MM.1S (cell line): Measurements from ENCODE around the gene CCDC87.

Experiments used
- DNase-seq: peaks from one replicate; pipeline ENCODE4 v3.0.0-alpha.2; 2015
- H2AFZ ChIP-seq: fragments of 300-600 bp; sonication (generic); 2 replicates; pipeline ENCODE4 v1.6.0; 2016; ENCODE audit warnings: antibody characterized with exemption, low read length
- H3F3A ChIP-seq: fragments of 300-600 bp; sonication (generic); 2 replicates; pipeline ENCODE4 v1.6.1; 2016; ENCODE audit warnings: mild to moderate bottlenecking, antibody characterized with exemption, low read length, moderate library complexity, mixed read lengths; ENCODE audit not compliant: insufficient read depth
- H3K27ac ChIP-seq: fragments of 300-600 bp; sonication (generic); 2 replicates; pipeline ENCODE4 v1.5.1; 2016; ENCODE audit warnings: mild to moderate bottlenecking, low read length
- H3K27me3 ChIP-seq: fragments of 300-600 bp; sonication (generic); replicated peaks from 2 replicates; pipeline ENCODE4 v1.6.0; 2016; ENCODE audit warnings: low read length; ENCODE audit not compliant: insufficient read depth
- H3K36me3 ChIP-seq: fragments of 300-600 bp; sonication (generic); replicated peaks from 2 replicates; pipeline ENCODE4 v1.6.1; 2016; ENCODE audit warnings: mild to moderate bottlenecking, low read length, mixed read lengths; ENCODE audit not compliant: insufficient read depth
- H3K4me1 ChIP-seq: fragments of 300-600 bp; sonication (generic); 2 replicates; pipeline ENCODE4 v1.6.1; 2016; ENCODE audit warnings: low read length, mixed read lengths
- H3K4me2 ChIP-seq: fragments of 300-600 bp; sonication (generic); 2 replicates; pipeline ENCODE4 v1.6.0; 2016; ENCODE audit warnings: low read depth, low read length
- H3K4me3 ChIP-seq: fragments of 300-600 bp; sonication (generic); 2 replicates; pipeline ENCODE4 v1.5.1; 2016; ENCODE audit warnings: low read length, mixed read lengths
- H3K79me2 ChIP-seq: fragments of 300-600 bp; sonication (generic); 2 replicates; pipeline ENCODE4 v1.6.1; 2016; ENCODE audit warnings: mixed run types, low read length, mixed read lengths
- H3K9ac ChIP-seq: fragments of 300-600 bp; sonication (generic); 2 replicates; pipeline ENCODE4 v1.6.1; 2016; ENCODE audit warnings: low read length, mixed read lengths
- H3K9me2 ChIP-seq: fragments of 300-600 bp; sonication (generic); replicated peaks from 2 replicates; pipeline ENCODE4 v1.6.1; 2016; ENCODE audit warnings: mild to moderate bottlenecking, low read length, mixed read lengths; ENCODE audit not compliant: insufficient read depth
- H3K9me3 ChIP-seq: fragments of 300-600 bp; sonication (generic); replicated peaks from 2 replicates; pipeline ENCODE4 v1.6.1; 2016; ENCODE audit warnings: mild to moderate bottlenecking, low read length, mixed read lengths; ENCODE audit not compliant: insufficient read depth
- H4K20me1 ChIP-seq: fragments of 300-600 bp; sonication (generic); 2 replicates; pipeline ENCODE4 v1.6.1; 2016; ENCODE audit warnings: mild to moderate bottlenecking, low read length, moderate library complexity, mixed read lengths; ENCODE audit not compliant: insufficient read depth
- CTCF ChIP-seq: fragments of 300-600 bp; sonication (generic); IDR thresholded peaks from 2 replicates; pipeline ENCODE4 v1.5.1; 2016; ENCODE audit warnings: antibody characterized with exemption, low read length, mixed read lengths
- EZH2 ChIP-seq: fragments of 300-600 bp; sonication (generic); optimal IDR thresholded peaks from 2 replicates; pipeline ENCODE3; 2017; ENCODE audit warnings: low read depth, mild to moderate bottlenecking, antibody characterized with exemption, low read length, mixed read lengths
- EZH2phosphoT487 ChIP-seq: fragments of 300-600 bp; sonication (generic); IDR thresholded peaks from 2 replicates; pipeline ENCODE4 v1.6.1; 2018; ENCODE audit warnings: antibody characterized with exemption, low read length

Gene CCDC87

GRCh38 chr11:66624450-66624849, 31.6 kb upstream of the CCDC87 start:
- Histone ChIP-seq H3K4me1 (0 out of 2 replicates have a peak, but pooled peaks cover 4% of the 10 kb centered on the region), H3K4me3 (no peak overlapping the region), H3K79me2 (peaks cover 100% of the 10 kb centered on the region), H4K20me1 (peaks cover 88% of the 10 kb centered on the region), H3K9me3 (no peaks in the 10 kb centered on the region), H3K9ac (no peak overlapping the region), H3K27ac (no peak overlapping the region), H3K9me2 (no peaks in the 10 kb centered on the region), H3K4me2 (no peak overlapping the region), H3F3A (0 out of 2 replicates have a peak, but pooled peaks cover 3% of the 10 kb centered on the region), H3K36me3 (peaks cover 36% of the 10 kb centered on the region), H2AFZ (no peak overlapping the region), H3K27me3 (no peaks in the 10 kb centered on the region)
- no peak for TF ChIP-seq CTCF
- no peak for TF ChIP-seq EZH2
- no peak for TF ChIP-seq EZH2phosphoT487
- DNase-seq, result no peak

GRCh38 chr11:66619080-66619554, 26.3 kb upstream of the CCDC87 start:
- Histone ChIP-seq H4K20me1 (peaks cover 70% of the 10 kb centered on the region), H3K4me3 (peak overlapping the region; percentile 100), H3K9ac (peak overlapping the region; percentile 99), H3F3A (peaks cover 20% of the 10 kb centered on the region), H3K27ac (peak overlapping the region; percentile 80), H2AFZ (no peak overlapping the region), H3K4me2 (peak overlapping the region; percentile 97), H3K9me3 (no peaks in the 10 kb centered on the region), H3K36me3 (peaks cover 13% of the 10 kb centered on the region; the same call in 1 of the 2 replicates), H3K9me2 (no peaks in the 10 kb centered on the region), H3K27me3 (no peaks in the 10 kb centered on the region), H3K4me1 (peaks cover 11% of the 10 kb centered on the region; the same call in 1 of the 2 replicates), H3K79me2 (peaks cover 89% of the 10 kb centered on the region)
- TF ChIP-seq EZH2 (no peak), CTCF (no peak), EZH2phosphoT487 (no peak)
- peak; percentile 61 for DNase-seq

GRCh38 chr11:66617155-66617834, 24.4 kb upstream of the CCDC87 start:
- Histone ChIP-seq H3F3A (peaks cover 20% of the 10 kb centered on the region), H3K27me3 (no peaks in the 10 kb centered on the region), H3K9me3 (no peaks in the 10 kb centered on the region), H3K27ac (peak overlapping the region; percentile 80), H3K4me3 (peak overlapping the region; percentile 100), H3K79me2 (peaks cover 71% of the 10 kb centered on the region), H3K9me2 (no peaks in the 10 kb centered on the region), H2AFZ (no peak overlapping the region), H3K4me2 (peak overlapping the region; percentile 97), H3K36me3 (peaks cover 7% of the 10 kb centered on the region; the same call in 1 of the 2 replicates), H3K9ac (peak overlapping the region; percentile 99), H4K20me1 (peaks cover 52% of the 10 kb centered on the region), H3K4me1 (peaks cover 11% of the 10 kb centered on the region; the same call in 1 of the 2 replicates)
- DNase-seq, result peak; percentile 18
- TF ChIP-seq CTCF, result no peak
- no peak for TF ChIP-seq EZH2phosphoT487
- TF ChIP-seq EZH2, result no peak
